HepG2 (cell line): ENCODE results near the gene NYAP2.

Experiments
- CHD4 ChIP-seq: fragments of 200-600 bp; sonication (generic); IDR thresholded peaks from 2 replicates; pipeline ENCODE4 v1.7.0; 2017; ENCODE audit warnings: mild to moderate bottlenecking, low read length, borderline replicate concordance
- MEF2D ChIP-seq: sonication (generic); formaldehyde crosslinking; IDR thresholded peaks from 2 replicates; pipeline ENCODE4 v1.5.1; 2020; ENCODE audit warnings: mild to moderate bottlenecking, missing genetic modification reagents
- POLR2AphosphoS5 ChIP-seq: IDR thresholded peaks from 2 replicates; pipeline ENCODE4 v1.6.1; 2012; ENCODE audit warnings: low read depth, low read length
- SP1 ChIP-seq, 2 experiments: fragments of 450-650 bp in 1 of 2; sonication (generic) in 1 of 2; formaldehyde crosslinking in 1 of 2; IDR thresholded peaks; 2 replicates each; pipeline versions ENCODE4 v1.4.0 to v1.6.1; 2016 to 2020; ENCODE audit warnings: missing genetic modification reagents in 1 of 2
- SP2 ChIP-seq: sonication (generic); formaldehyde crosslinking; IDR thresholded peaks from 2 replicates; pipeline ENCODE4 v1.5.1; 2020; ENCODE audit warnings: mild to moderate bottlenecking, missing genetic modification reagents
- STAG1 ChIP-seq: sonication (generic); formaldehyde crosslinking; IDR thresholded peaks from 2 replicates; pipeline ENCODE4 v1.4.0; 2020; ENCODE audit warnings: missing genetic modification reagents
- TEAD3 ChIP-seq: optimal IDR thresholded peaks from 2 replicates; pipeline ENCODE3; 2016; ENCODE audit warnings: borderline replicate concordance
- TF ChIP-seq, protein P1 (sequence below): sonication (generic); formaldehyde crosslinking; IDR thresholded peaks from 2 replicates; pipeline ENCODE4 v1.5.1; 2020; ENCODE audit warnings: mild to moderate bottlenecking, missing genetic modification reagents
- TF ChIP-seq, protein P2 (sequence below): sonication (generic); formaldehyde crosslinking; IDR thresholded peaks from 2 replicates; pipeline ENCODE4 v1.5.0; 2020; ENCODE audit warnings: mild to moderate bottlenecking, missing genetic modification reagents, moderate library complexity
- TF ChIP-seq, protein P3 (sequence below): sonication (generic); formaldehyde crosslinking; IDR thresholded peaks from 2 replicates; pipeline ENCODE4 v1.4.0; 2020; ENCODE audit warnings: missing genetic modification reagents

DNA sequence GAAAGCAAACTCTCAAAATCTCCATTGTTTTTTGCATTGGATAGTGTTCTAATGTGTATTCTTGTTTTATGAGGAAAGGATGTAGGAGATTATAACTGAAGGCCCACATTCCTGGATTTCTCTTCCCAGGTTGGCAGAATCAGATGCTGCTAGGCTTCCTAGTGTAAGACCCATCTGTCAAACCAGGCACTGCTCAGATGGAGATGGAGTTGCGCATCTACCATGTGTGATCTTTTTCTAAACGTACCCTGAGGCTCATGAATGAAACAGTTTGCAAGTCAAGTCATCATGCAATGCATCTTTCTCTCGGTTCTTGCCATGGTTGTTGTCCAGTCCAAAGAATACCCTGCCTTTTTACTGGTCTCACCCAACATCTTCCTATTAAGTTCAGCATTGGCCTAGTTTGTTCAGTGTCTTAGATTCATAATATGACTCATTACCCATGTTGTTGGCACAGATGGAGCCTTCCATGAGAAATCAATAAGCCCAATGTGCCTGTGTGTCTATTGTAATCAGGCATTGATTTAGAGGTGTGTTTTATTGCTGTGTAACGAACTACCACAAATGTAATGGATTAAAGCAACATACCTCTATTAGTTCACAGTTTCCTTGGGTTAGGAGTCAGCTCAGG, 127.4 kb downstream of the NYAP2 start:
- TF ChIP-seq SP2 (CRISPR knock-in tag) (no peak), SP1 (IDR thresholded peaks at IDR 0.05) (no peak), SP1 (CRISPR knock-in tag; IDR thresholded peaks at IDR 0.05) (no peak), TEAD3 (CRISPR knock-in tag) (no peak), MEF2D (CRISPR knock-in tag) (no peak), POLR2AphosphoS5 (no peak), CHD4 (no peak), STAG1 (CRISPR knock-in tag) (no peak)
- TF ChIP-seq, protein P1, sequence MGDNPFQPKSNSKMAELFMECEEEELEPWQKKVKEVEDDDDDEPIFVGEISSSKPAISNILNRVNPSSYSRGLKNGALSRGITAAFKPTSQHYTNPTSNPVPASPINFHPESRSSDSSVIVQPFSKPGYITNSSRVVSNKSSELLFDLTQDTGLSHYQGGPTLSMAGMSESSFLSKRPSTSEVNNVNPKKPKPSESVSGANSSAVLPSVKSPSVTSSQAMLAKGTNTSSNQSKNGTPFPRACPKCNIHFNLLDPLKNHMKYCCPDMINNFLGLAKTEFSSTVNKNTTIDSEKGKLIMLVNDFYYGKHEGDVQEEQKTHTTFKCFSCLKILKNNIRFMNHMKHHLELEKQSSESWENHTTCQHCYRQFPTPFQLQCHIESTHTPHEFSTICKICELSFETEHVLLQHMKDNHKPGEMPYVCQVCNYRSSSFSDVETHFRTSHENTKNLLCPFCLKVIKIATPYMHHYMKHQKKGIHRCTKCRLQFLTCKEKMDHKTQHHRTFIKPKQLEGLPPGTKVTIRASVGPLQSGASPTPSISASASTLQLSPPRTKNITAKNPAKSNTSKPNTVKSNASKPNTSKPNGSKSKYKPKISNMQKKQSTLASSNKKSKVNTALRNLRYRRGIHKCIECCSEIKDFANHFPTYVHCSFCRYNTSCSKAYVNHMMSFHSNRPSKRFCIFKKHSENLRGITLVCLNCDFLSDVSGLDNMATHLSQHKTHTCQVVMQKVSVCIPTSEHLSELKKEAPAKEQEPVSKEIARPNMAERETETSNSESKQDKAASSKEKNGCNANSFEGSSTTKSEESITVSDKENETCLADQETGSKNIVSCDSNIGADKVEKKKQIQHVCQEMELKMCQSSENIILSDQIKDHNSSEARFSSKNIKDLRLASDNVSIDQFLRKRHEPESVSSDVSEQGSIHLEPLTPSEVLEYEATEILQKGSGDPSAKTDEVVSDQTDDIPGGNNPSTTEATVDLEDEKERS, result no peak
- TF ChIP-seq, protein P2, sequence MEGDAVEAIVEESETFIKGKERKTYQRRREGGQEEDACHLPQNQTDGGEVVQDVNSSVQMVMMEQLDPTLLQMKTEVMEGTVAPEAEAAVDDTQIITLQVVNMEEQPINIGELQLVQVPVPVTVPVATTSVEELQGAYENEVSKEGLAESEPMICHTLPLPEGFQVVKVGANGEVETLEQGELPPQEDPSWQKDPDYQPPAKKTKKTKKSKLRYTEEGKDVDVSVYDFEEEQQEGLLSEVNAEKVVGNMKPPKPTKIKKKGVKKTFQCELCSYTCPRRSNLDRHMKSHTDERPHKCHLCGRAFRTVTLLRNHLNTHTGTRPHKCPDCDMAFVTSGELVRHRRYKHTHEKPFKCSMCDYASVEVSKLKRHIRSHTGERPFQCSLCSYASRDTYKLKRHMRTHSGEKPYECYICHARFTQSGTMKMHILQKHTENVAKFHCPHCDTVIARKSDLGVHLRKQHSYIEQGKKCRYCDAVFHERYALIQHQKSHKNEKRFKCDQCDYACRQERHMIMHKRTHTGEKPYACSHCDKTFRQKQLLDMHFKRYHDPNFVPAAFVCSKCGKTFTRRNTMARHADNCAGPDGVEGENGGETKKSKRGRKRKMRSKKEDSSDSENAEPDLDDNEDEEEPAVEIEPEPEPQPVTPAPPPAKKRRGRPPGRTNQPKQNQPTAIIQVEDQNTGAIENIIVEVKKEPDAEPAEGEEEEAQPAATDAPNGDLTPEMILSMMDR (CRISPR knock-in tag), result no peak
- TF ChIP-seq, protein P3, sequence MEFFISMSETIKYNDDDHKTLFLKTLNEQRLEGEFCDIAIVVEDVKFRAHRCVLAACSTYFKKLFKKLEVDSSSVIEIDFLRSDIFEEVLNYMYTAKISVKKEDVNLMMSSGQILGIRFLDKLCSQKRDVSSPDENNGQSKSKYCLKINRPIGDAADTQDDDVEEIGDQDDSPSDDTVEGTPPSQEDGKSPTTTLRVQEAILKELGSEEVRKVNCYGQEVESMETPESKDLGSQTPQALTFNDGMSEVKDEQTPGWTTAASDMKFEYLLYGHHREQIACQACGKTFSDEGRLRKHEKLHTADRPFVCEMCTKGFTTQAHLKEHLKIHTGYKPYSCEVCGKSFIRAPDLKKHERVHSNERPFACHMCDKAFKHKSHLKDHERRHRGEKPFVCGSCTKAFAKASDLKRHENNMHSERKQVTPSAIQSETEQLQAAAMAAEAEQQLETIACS, result no peak
